HEK293 (cell line): ENCODE results near the gene CAPN13.

Experiments used
- CTCF ChIA-PET: fragments of 350-600 bp; formaldehyde crosslinking; extraction: SDS; loops from one replicate; lab custom pipeline; 2021; ENCODE audit warnings: antibody characterized with exemption; lab: Yijun Ruan, JAX
- POLR2A ChIA-PET: fragments of 300-600 bp; formaldehyde crosslinking; extraction: SDS; loops from one replicate; lab custom pipeline; 2020; ENCODE audit warnings: antibody characterized with exemption, inconsistent platforms; lab: Yijun Ruan, JAX
- H3K27ac ChIP-seq: fragments of 200-500 bp; sonication (Bioruptor generic); 2 replicates; pipeline ENCODE4 v1.5.1; 2014; ENCODE audit warnings: low read depth, low read length, control low read depth, inconsistent platforms; ENCODE audit errors: extremely low read depth
- H3K36me3 ChIP-seq, 2 experiments: fragments of 200-500 bp in 1 of 2; sonication (Bioruptor generic) in 1 of 2; 1 replicate in 1 of 2; 2 replicates in 1 of 2; pipeline ENCODE4 v1.5.1; 2014 to 2017; ENCODE audit warnings: inconsistent platforms in 2 of 2, low read length in 2 of 2; ENCODE audit not compliant: control insufficient read depth in 2 of 2, insufficient read depth in 1 of 2
- H3K4me1 ChIP-seq: fragments of 200-500 bp; sonication (Bioruptor generic); 2 replicates; pipeline ENCODE4 v1.5.1; 2014; ENCODE audit warnings: mild to moderate bottlenecking, low read length, inconsistent platforms; ENCODE audit not compliant: control insufficient read depth, insufficient read depth
- H3K4me3 ChIP-seq: 2 replicates; pipeline ENCODE4 v1.5.1; 2011; ENCODE audit warnings: low read depth, mild to moderate bottlenecking, control low read depth, low read length, moderate library complexity
- H3K9me3 ChIP-seq: fragments of 200-500 bp; sonication (Bioruptor generic); 2 replicates; pipeline ENCODE4 v1.5.1; 2014; ENCODE audit warnings: low read depth, low read length, inconsistent platforms; ENCODE audit not compliant: control insufficient read depth, insufficient read depth
- GLI2 ChIP-seq: fragments of 450-650 bp; formaldehyde crosslinking; IDR thresholded peaks from 2 replicates; pipeline ENCODE4; 2017; ENCODE audit warnings: missing biosample characterization, missing genetic modification characterization, low read depth, borderline replicate concordance
- TRIM28 ChIP-seq: IDR thresholded peaks from 2 replicates; pipeline ENCODE4 v1.6.1; 2011; ENCODE audit warnings: low read length, control low read depth, borderline replicate concordance
- TSHZ1 ChIP-seq: fragments of 450-650 bp; formaldehyde crosslinking; IDR thresholded peaks from 2 replicates; pipeline ENCODE4 v1.5.1; 2016; ENCODE audit warnings: missing biosample characterization, missing genetic modification characterization, borderline replicate concordance
- YY1 ChIP-seq: fragments of 450-650 bp; formaldehyde crosslinking; IDR thresholded peaks from 2 replicates; pipeline ENCODE4 v1.5.1; 2018; ENCODE audit warnings: missing biosample characterization, missing genetic modification characterization
- ZBTB11 ChIP-seq: fragments of 450-650 bp; formaldehyde crosslinking; conservative IDR thresholded peaks from 2 replicates; pipeline ENCODE4 v1.5.1; 2016; ENCODE audit warnings: low read depth, missing biosample characterization, missing genetic modification characterization
- ZBTB17 ChIP-seq: fragments of 450-650 bp; formaldehyde crosslinking; IDR thresholded peaks from 2 replicates; pipeline ENCODE4 v1.5.1; 2016; ENCODE audit warnings: missing biosample characterization, missing genetic modification characterization
- ZBTB48 ChIP-seq: fragments of 450-650 bp; formaldehyde crosslinking; IDR thresholded peaks from 2 replicates; pipeline ENCODE4 v1.5.1; 2016; ENCODE audit warnings: missing biosample characterization, missing genetic modification characterization
- ZFP3 ChIP-seq: fragments of 450-650 bp; formaldehyde crosslinking; IDR thresholded peaks from 2 replicates; pipeline ENCODE4 v1.5.1; 2016; ENCODE audit warnings: low read depth, missing biosample characterization, missing genetic modification characterization
- ZFP37 ChIP-seq: fragments of 450-650 bp; formaldehyde crosslinking; IDR thresholded peaks from 2 replicates; pipeline ENCODE4 v1.5.1; 2016; ENCODE audit warnings: missing biosample characterization, missing genetic modification characterization
- ZNF114 ChIP-seq: fragments of 450-650 bp; formaldehyde crosslinking; IDR thresholded peaks from 2 replicates; pipeline ENCODE4 v1.5.0; 2017; ENCODE audit warnings: missing biosample characterization, missing genetic modification characterization
- ZNF133 ChIP-seq: fragments of 450-650 bp; formaldehyde crosslinking; IDR thresholded peaks from 2 replicates; pipeline ENCODE4 v1.5.1; 2016; ENCODE audit warnings: missing biosample characterization, missing genetic modification characterization
- ZNF2 ChIP-seq: fragments of 450-650 bp; formaldehyde crosslinking; IDR thresholded peaks from 2 replicates; pipeline ENCODE4 v1.5.1; 2016; ENCODE audit warnings: missing biosample characterization, missing genetic modification characterization
- ZNF211 ChIP-seq: fragments of 450-650 bp; formaldehyde crosslinking; IDR thresholded peaks from 2 replicates; pipeline ENCODE4 v1.5.1; 2016; ENCODE audit warnings: low read depth, missing biosample characterization, missing genetic modification characterization
- ZNF214 ChIP-seq: fragments of 450-650 bp; formaldehyde crosslinking; IDR thresholded peaks from 2 replicates; pipeline ENCODE4 v1.5.1; 2017; ENCODE audit warnings: missing biosample characterization, mild to moderate bottlenecking, missing genetic modification characterization, borderline replicate concordance
- ZNF23 ChIP-seq: fragments of 450-650 bp; formaldehyde crosslinking; IDR thresholded peaks from 2 replicates; pipeline ENCODE4 v1.5.1; 2016; ENCODE audit warnings: missing biosample characterization, missing genetic modification characterization, borderline replicate concordance
- ZNF404 ChIP-seq: fragments of 450-650 bp; formaldehyde crosslinking; IDR thresholded peaks from 2 replicates; pipeline ENCODE4 v1.5.1; 2017; ENCODE audit warnings: missing biosample characterization, missing genetic modification characterization
- ZNF580 ChIP-seq: fragments of 450-650 bp; formaldehyde crosslinking; IDR thresholded peaks from 2 replicates; pipeline ENCODE4 v1.5.1; 2016; ENCODE audit warnings: missing biosample characterization, missing genetic modification characterization
- ZNF624 ChIP-seq: fragments of 450-650 bp; formaldehyde crosslinking; IDR thresholded peaks from 2 replicates; pipeline ENCODE4 v1.5.1; 2017; ENCODE audit warnings: missing biosample characterization, missing genetic modification characterization
- ZNF658 ChIP-seq: fragments of 450-650 bp; formaldehyde crosslinking; IDR thresholded peaks from 2 replicates; pipeline ENCODE4; 2016; ENCODE audit warnings: missing biosample characterization, missing genetic modification characterization
- ZSCAN16 ChIP-seq: fragments of 450-650 bp; formaldehyde crosslinking; IDR thresholded peaks from 2 replicates; pipeline ENCODE4 v1.5.1; 2016; ENCODE audit warnings: missing biosample characterization, missing genetic modification characterization

The CAPN13 gene

GRCh38 chr2:30705711-30706533, 101.3 kb downstream of the CAPN13 start:
- no peaks in the 10 kb centered on the region for H3K9me3 ChIP-seq
- ChIA-PET POLR2A (interaction anchor here (1.2 kb wide), 1 partner anchor 474 kb away, joined by 4 read pairs; no protein-coding TSS in a partner anchor), CTCF (interaction anchor here (0.6 to 13.3 kb wide), 15 partner anchors 10 to 1381 kb away, joined by 3 to 358 read pairs (median 3); no protein-coding TSS in a partner anchor)
- no peaks in the 10 kb centered on the region for H3K36me3 ChIP-seq
- H3K27ac ChIP-seq = no peak overlapping the region
- H3K4me3 ChIP-seq = no peak overlapping the region
- TF ChIP-seq ZNF211 (tag by site-specific recombination) (no peak), ZNF114 (no peak), ZNF404 (tag by site-specific recombination) (no peak), TRIM28 (no peak), ZNF133 (tag by site-specific recombination) (no peak), ZBTB48 (tag by site-specific recombination) (no peak), ZNF580 (tag by site-specific recombination) (no peak), GLI2 (tag by site-specific recombination) (no peak), ZNF2 (tag by site-specific recombination) (no peak), TSHZ1 (no peak), ZNF23 (no peak), ZNF214 (tag by site-specific recombination) (no peak), ZBTB11 (tag by site-specific recombination) (no peak), ZNF624 (tag by site-specific recombination) (no peak), ZSCAN16 (tag by site-specific recombination) (no peak), ZFP37 (tag by site-specific recombination) (no peak), ZNF658 (tag by site-specific recombination) (no peak), YY1 (tag by site-specific recombination) (no peak), ZFP3 (tag by site-specific recombination) (no peak), ZBTB17 (no peak)
- no peaks in the 10 kb centered on the region for H3K4me1 ChIP-seq
